ENCODE data around the gene CCR5AS.
A peak's percentile ranks its signal among the peaks of the same experiment; 100 is the strongest.
"Not testable (repeated sequence)": the region's sequence is repeated elsewhere in the genome, so short reads cannot be mapped to it uniquely, and the experiment has no call there.

CCR5AS gene

GRCh38 chr3:46353090-46353489 is 53.8 kb downstream of the CCR5AS start:
- DNase-seq: no peak

- DNase-seq: no peak
Observed at GRCh38 chr3:46351646-46352045, 55.2 kb downstream of the CCR5AS start.

- no peak for DNase-seq
Observed at GRCh38 chr3:46350262-46350565, 56.7 kb downstream of the CCR5AS start.

GRCh38 chr3:46349484-46350261 is 57.2 kb downstream of the CCR5AS start:
- no peak for DNase-seq

GRCh38 chr3:46348823-46349482 is 57.9 kb downstream of the CCR5AS start:
- DNase-seq: no peak

GRCh38 chr3:46344476-46344875 is 62.4 kb downstream of the CCR5AS start:
- no peak for DNase-seq

- no peak for DNase-seq
Observed at GRCh38 chr3:46338840-46339239, 68.0 kb downstream of the CCR5AS start.

- DNase-seq: no peak
Observed at GRCh38 chr3:46337911-46338310, 69.0 kb downstream of the CCR5AS start.

GRCh38 chr3:46335541-46335940 is 71.3 kb downstream of the CCR5AS start:
- no peak for DNase-seq

- DNase-seq: peak; percentile 4
Observed at GRCh38 chr3:46334741-46335478, 72.0 kb downstream of the CCR5AS start.

- DNase-seq: not testable (repeated sequence)
Observed at GRCh38 chr3:46330676-46331075, 76.2 kb downstream of the CCR5AS start.

GRCh38 chr3:46325645-46326300 is 81.1 kb downstream of the CCR5AS start:
- no peak for DNase-seq

GRCh38 chr3:46324036-46324435 is 82.8 kb downstream of the CCR5AS start:
- no peak for DNase-seq

GRCh38 chr3:46321461-46322104 is 85.3 kb downstream of the CCR5AS start:
- no peak for DNase-seq

- DNase-seq: no peak
Observed at GRCh38 chr3:46318207-46318927, 88.5 kb downstream of the CCR5AS start.

GRCh38 chr3:46316206-46316605 is 90.7 kb downstream of the CCR5AS start:
- DNase-seq: no peak

- no peak for DNase-seq
Observed at GRCh38 chr3:46314517-46314916, 92.3 kb downstream of the CCR5AS start.
